Hepatocyte (in vitro differentiated cells): Measurements from ENCODE around the gene RCC2.

ENCODE experiments used
- CTCF ChIP-seq: fragments of 200-600 bp; sonication (generic); IDR thresholded peaks from 2 replicates; pipeline ENCODE4 v1.5.1; 2016; ENCODE audit warnings: antibody characterized with exemption, mild to moderate bottlenecking; ENCODE audit not compliant: poor library complexity
- EZH2phosphoT487 ChIP-seq: fragments of 200-600 bp; sonication (generic); IDR thresholded peaks from one replicate; pipeline ENCODE4 v1.6.1; 2018; ENCODE audit warnings: antibody characterized with exemption, mild to moderate bottlenecking, low read depth, moderate library complexity; ENCODE audit not compliant: unreplicated experiment, severe bottlenecking

GRCh38 chr1:17466359-17466758 lies 26.9 kb upstream of the RCC2 start:
- no peak for TF ChIP-seq CTCF
- TF ChIP-seq EZH2phosphoT487 = no peak
